ENCODE results near the gene KIF1B. TPM values are rescaled to one million over a fixed set of nuclear protein-coding genes. Genes with fewer than 3 reads are reported as not detected.

KIF1B gene
- total and polyA plus RNA-seq, 2 donors from 2014 or later: 8.0 to 46.4 TPM

- no peak overlapping the region for H3K9ac ChIP-seq (ENCODE audit: low read length in 3 of 3)
- DNase-seq: no peak
- H3K4me1 ChIP-seq (ENCODE audit: control insufficient read depth in 2 of 3, insufficient read depth in 2 of 3, low read depth in 1 of 3, low read length in 3 of 3): peaks cover 0 to 13% (median 8%) of the 10 kb centered on the region in 3 donors
- no peaks in the 10 kb centered on the region for H3K27me3 ChIP-seq (ENCODE audit: control insufficient read depth, insufficient read depth, low read length)
- no peak overlapping the region for H3K4me3 ChIP-seq (ENCODE audit: low read length in 3 of 3)
- peaks cover 0 to 9% (median 7%) of the 10 kb centered on the region in 3 donors for H3K36me3 ChIP-seq (ENCODE audit: control insufficient read depth in 2 of 3, insufficient read depth in 3 of 3, low read length in 3 of 3)
- no peaks in the 10 kb centered on the region for H3K9me3 ChIP-seq (ENCODE audit: control insufficient read depth in 2 of 3, insufficient read depth in 1 of 3, low read length in 3 of 3)
- H3K27ac ChIP-seq (ENCODE audit: low read depth in 2 of 2, low read length in 2 of 2): no peak overlapping the region
- intact Hi-C loops (cut with DNase I): no loop called here
- FAIRE-seq: no peak
- TF ChIP-seq CTCF (IDR thresholded peaks at IDR 0.05; ENCODE audit: borderline replicate concordance, extremely low read depth, insufficient read depth): no peak
Observed at GRCh38 chr1:10383630-10384029, 173.3 kb downstream of the KIF1B start.

- no peak overlapping the region for H3K4me3 ChIP-seq (ENCODE audit: low read length in 3 of 3)
- H3K9me3 ChIP-seq (ENCODE audit: control insufficient read depth in 2 of 3, insufficient read depth in 1 of 3, low read length in 3 of 3): no peaks in the 10 kb centered on the region
- H3K9ac ChIP-seq (ENCODE audit: low read length in 3 of 3): no peak overlapping the region
- peaks cover 0 to 13% (median 8%) of the 10 kb centered on the region in 3 donors for H3K4me1 ChIP-seq (ENCODE audit: control insufficient read depth in 2 of 3, insufficient read depth in 2 of 3, low read depth in 1 of 3, low read length in 3 of 3)
- H3K27me3 ChIP-seq (ENCODE audit: control insufficient read depth, insufficient read depth, low read length): no peaks in the 10 kb centered on the region
- TF ChIP-seq CTCF (IDR thresholded peaks at IDR 0.05; ENCODE audit: borderline replicate concordance, extremely low read depth, insufficient read depth): no peak
- FAIRE-seq (no peak), DNase-seq (no peak)
- intact Hi-C loops (cut with DNase I): no loop called here
- peaks cover 0 to 7% (median 3%) of the 10 kb centered on the region in 3 donors for H3K36me3 ChIP-seq (ENCODE audit: control insufficient read depth in 2 of 3, insufficient read depth in 3 of 3, low read length in 3 of 3)
- H3K27ac ChIP-seq (ENCODE audit: low read depth in 2 of 2, low read length in 2 of 2): no peak overlapping the region
Observed at GRCh38 chr1:10384219-10384618, 173.8 kb downstream of the KIF1B start.

- H3K27me3 ChIP-seq (ENCODE audit: control insufficient read depth, insufficient read depth, low read length): no peaks in the 10 kb centered on the region
- TF ChIP-seq CTCF (IDR thresholded peaks at IDR 0.05; ENCODE audit: borderline replicate concordance, extremely low read depth, insufficient read depth): no peak
- H3K36me3 ChIP-seq (ENCODE audit: control insufficient read depth in 2 of 3, insufficient read depth in 3 of 3, low read length in 3 of 3): peaks cover 0 to 3% (median 0%) of the 10 kb centered on the region in 3 donors
- no peak for DNase-seq
- no peak overlapping the region for H3K9ac ChIP-seq (ENCODE audit: low read length in 3 of 3)
- no peak for FAIRE-seq
- H3K4me1 ChIP-seq (ENCODE audit: control insufficient read depth in 2 of 3, insufficient read depth in 2 of 3, low read depth in 1 of 3, low read length in 3 of 3): peaks cover 0 to 13% (median 8%) of the 10 kb centered on the region in 3 donors
- intact Hi-C loops (cut with DNase I): no loop called here
- no peak overlapping the region for H3K4me3 ChIP-seq (ENCODE audit: low read length in 3 of 3)
- H3K27ac ChIP-seq (ENCODE audit: low read depth in 2 of 2, low read length in 2 of 2): peak overlapping the region in 1 of 2 donors; percentile 10
- no peaks in the 10 kb centered on the region for H3K9me3 ChIP-seq (ENCODE audit: control insufficient read depth in 2 of 3, insufficient read depth in 1 of 3, low read length in 3 of 3)
Observed at GRCh38 chr1:10386761-10387676, 176.6 kb downstream of the KIF1B start.
